LNCaP clone FGC (cell line): ENCODE data around the gene FBXO7.

Source experiments
- DNase-seq: peaks from one replicate; pipeline ENCODE4 v3.0.0-alpha.2; 2011; ENCODE audit warnings: low read depth
- H3K4me3 ChIP-seq: 2 replicates; pipeline ENCODE4 v1.5.1; 2011; ENCODE audit warnings: mild to moderate bottlenecking, low read depth, low read length, control low read depth
- CTCF ChIP-seq: IDR thresholded peaks from 2 replicates; pipeline ENCODE4 v1.5.1; 2012; ENCODE audit warnings: mild to moderate bottlenecking; ENCODE audit not compliant: control insufficient read depth, insufficient read depth; ENCODE audit errors: extremely low read depth

The FBXO7 gene

GRCh38 chr22:32462452-32462851, 12.2 kb upstream of the FBXO7 start:
- no peak for DNase-seq
- H3K4me3 ChIP-seq: no peak overlapping the region
- TF ChIP-seq CTCF: no peak

DNA sequence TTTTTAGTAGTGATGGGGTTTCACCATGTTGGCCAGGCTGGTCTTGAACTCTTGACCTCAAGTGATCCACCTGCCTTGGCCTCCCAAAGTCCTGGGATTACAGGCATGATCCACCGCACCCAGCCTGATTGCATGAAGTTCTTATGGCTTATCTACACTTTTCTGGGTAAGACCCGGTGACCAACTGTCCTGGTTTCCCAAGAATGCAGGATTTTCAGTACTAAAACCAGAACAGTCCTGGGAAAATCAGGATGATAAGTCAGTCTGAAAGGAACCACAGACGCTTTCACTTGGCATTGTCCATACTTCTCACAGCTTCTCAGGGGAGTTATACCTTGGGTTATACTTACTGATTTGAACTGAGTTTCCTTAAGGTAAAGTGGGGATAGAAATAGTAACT, 8.9 kb upstream of the FBXO7 start:
- no peak for DNase-seq
- no peak for TF ChIP-seq CTCF
- H3K4me3 ChIP-seq: no peak overlapping the region

DNA sequence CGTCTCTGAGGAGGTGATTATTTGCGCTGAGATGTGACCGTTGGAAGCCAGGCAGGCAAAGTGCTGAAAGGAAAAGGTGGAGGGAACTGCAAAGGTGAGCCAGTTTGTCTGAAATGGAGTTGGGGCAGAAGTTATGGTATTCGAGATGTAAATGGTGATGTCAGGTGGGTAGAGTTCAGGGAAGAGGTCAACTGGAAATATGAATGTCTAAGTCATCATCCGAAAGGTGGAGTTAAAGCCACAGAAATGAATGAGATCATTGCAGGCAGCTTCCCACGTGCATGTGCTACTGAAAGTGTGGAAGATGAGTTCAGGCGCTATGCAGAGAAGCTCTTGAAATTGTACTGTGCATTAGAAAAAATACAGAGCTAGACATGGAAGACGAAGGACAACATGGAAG, 8.1 kb upstream of the FBXO7 start:
- DNase-seq: no peak
- H3K4me3 ChIP-seq: no peak overlapping the region
- no peak for TF ChIP-seq CTCF

DNA sequence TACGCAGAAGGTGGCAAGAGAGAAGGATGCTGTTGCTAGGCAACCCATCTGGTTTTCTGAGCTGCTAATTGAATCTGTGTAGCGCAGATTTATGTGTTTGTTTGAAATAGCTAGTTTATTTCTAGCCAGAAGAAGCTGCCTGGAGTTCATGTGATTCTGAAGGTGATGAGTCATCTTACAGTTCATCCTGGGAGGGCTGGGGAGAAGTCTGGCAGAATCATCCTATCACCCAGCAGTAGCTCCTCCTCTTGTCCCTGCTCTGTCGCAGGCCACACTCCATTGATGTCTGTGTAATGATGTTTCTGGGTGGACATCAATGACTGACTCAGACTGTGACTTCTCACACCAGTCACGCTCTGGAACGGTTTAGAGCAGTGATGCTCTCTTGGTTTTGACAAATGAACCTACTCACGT, 4.8 kb upstream of the FBXO7 start:
- no peak overlapping the region for H3K4me3 ChIP-seq
- DNase-seq: no peak
- TF ChIP-seq CTCF: no peak

DNA sequence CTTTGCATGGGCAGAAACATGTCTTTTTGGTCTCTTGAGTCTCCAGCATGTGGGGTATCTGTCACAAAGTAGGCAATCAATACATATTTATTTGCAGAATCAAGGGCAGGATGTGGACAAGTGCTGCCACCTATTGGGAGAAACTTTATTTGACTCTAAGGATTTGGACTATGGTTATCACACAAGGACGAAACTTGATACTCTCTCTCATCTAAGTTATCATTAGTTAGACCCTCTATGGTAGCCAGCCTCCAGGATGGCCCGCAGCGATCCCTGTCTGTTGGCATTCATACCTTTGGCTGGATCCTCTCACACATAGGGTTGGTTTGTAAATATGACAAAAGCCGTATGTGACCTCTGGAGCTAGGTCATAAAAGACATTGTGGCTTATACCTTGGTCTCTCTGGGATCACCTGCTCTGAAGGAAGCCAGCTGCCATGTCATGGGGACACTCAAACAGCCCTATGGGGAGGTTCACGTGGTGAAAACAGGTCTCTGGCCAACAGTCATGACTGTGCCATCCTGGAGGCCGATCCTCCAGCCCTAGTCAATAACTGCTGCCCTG, 1.1 kb upstream of the FBXO7 start:
- TF ChIP-seq CTCF: peak; percentile 67
- H3K4me3 ChIP-seq: peak overlapping the region; percentile 76
- no peak for DNase-seq

- peak overlapping the region; percentile 76 for H3K4me3 ChIP-seq
- TF ChIP-seq CTCF: no peak
- DNase-seq: no peak
These were observed 928 bp downstream of the FBXO7 start for GRCh38 chr22:32475468-32476010.
